HL-60 (cell line): ENCODE data around the gene ZNF718.

Experiments
- GABPA ChIP-seq: IDR thresholded peaks from 2 replicates; pipeline ENCODE4 v1.6.1; 2012; ENCODE audit warnings: low read depth
- POLR2AphosphoS5 ChIP-seq: IDR thresholded peaks from 2 replicates; pipeline ENCODE4 v1.6.1; 2012; ENCODE audit warnings: low read depth
- SPI1 ChIP-seq: IDR thresholded peaks from 2 replicates; pipeline ENCODE4 v1.6.1; 2012; ENCODE audit warnings: low read depth, mild to moderate bottlenecking, borderline replicate concordance
- TF ChIP-seq, protein P1 (sequence below): IDR thresholded peaks from one replicate; pipeline ENCODE4 v1.5.1; 2011; ENCODE audit warnings: low read length, control low read depth, inconsistent platforms; ENCODE audit not compliant: insufficient read depth
- TF ChIP-seq, protein P2 (sequence below): IDR thresholded peaks from 2 replicates; pipeline ENCODE4 v1.6.1; 2012; ENCODE audit warnings: low read depth; ENCODE audit not compliant: insufficient replicate concordance

GRCh38 chr4:146621-147020 lies 22.3 kb downstream of the ZNF718 start:
- TF ChIP-seq, protein P1, sequence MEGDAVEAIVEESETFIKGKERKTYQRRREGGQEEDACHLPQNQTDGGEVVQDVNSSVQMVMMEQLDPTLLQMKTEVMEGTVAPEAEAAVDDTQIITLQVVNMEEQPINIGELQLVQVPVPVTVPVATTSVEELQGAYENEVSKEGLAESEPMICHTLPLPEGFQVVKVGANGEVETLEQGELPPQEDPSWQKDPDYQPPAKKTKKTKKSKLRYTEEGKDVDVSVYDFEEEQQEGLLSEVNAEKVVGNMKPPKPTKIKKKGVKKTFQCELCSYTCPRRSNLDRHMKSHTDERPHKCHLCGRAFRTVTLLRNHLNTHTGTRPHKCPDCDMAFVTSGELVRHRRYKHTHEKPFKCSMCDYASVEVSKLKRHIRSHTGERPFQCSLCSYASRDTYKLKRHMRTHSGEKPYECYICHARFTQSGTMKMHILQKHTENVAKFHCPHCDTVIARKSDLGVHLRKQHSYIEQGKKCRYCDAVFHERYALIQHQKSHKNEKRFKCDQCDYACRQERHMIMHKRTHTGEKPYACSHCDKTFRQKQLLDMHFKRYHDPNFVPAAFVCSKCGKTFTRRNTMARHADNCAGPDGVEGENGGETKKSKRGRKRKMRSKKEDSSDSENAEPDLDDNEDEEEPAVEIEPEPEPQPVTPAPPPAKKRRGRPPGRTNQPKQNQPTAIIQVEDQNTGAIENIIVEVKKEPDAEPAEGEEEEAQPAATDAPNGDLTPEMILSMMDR: no peak
- TF ChIP-seq GABPA: no peak
- TF ChIP-seq POLR2AphosphoS5: no peak
- TF ChIP-seq, protein P2, sequence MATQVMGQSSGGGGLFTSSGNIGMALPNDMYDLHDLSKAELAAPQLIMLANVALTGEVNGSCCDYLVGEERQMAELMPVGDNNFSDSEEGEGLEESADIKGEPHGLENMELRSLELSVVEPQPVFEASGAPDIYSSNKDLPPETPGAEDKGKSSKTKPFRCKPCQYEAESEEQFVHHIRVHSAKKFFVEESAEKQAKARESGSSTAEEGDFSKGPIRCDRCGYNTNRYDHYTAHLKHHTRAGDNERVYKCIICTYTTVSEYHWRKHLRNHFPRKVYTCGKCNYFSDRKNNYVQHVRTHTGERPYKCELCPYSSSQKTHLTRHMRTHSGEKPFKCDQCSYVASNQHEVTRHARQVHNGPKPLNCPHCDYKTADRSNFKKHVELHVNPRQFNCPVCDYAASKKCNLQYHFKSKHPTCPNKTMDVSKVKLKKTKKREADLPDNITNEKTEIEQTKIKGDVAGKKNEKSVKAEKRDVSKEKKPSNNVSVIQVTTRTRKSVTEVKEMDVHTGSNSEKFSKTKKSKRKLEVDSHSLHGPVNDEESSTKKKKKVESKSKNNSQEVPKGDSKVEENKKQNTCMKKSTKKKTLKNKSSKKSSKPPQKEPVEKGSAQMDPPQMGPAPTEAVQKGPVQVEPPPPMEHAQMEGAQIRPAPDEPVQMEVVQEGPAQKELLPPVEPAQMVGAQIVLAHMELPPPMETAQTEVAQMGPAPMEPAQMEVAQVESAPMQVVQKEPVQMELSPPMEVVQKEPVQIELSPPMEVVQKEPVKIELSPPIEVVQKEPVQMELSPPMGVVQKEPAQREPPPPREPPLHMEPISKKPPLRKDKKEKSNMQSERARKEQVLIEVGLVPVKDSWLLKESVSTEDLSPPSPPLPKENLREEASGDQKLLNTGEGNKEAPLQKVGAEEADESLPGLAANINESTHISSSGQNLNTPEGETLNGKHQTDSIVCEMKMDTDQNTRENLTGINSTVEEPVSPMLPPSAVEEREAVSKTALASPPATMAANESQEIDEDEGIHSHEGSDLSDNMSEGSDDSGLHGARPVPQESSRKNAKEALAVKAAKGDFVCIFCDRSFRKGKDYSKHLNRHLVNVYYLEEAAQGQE: no peak
- no peak for TF ChIP-seq SPI1
